ENCODE measurements around the gene ZDHHC22. TPM values are rescaled to one million over a fixed set of nuclear protein-coding genes. Genes with fewer than 3 reads are reported as not detected.

Gene ZDHHC22
- total and polyA plus RNA-seq, 2 of the 13 experiments (the other 11 are each of a cell fraction or from before 2014, with no cell fraction given): not detected

DNA sequence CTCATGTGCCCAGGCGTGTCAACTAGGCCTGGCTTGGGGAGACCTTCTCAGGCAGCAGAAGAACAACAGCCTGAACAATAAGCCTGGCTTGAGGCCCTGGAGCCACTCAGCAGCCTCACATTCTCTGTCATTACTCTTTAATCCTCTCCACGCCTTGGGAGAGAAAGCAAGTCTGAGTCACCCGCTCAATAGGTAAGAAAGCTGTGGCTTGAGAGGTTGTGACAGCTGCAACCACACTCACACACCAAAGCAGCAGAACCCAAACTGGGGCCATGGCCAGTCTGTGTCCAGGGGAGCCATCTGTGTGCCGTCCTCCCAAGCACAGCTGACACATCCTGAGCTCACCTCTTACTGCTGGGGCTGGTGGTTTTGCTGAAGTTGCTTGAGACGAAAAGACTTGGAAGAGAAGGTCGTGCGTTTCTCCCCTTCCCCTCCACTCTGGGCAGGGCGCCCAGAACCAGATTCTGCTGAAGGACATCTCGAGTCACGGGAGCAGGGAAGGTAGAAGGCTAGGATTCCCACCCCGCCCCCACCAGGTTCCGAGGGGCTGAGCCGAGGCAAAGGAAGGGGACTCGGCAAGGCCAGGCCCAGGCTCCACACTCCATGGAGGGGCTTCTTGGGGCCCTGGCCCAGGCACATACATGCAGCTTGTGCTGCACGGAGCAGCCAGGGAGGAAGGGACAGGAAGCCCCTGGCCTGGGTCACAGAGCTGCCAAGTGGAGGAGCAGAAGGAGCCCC lies 45.5 kb upstream of the ZDHHC22 start:
- ATAC-seq: peak; percentile 58
- 0 out of 2 replicates have a peak, but pooled peaks have one; percentile 33 for TF ChIP-seq FOXC1 (CRISPR knock-in tag; IDR thresholded peaks at IDR 0.05; ENCODE audit: borderline replicate concordance)
- TF ChIP-seq ATF4 (CRISPR knock-in tag; IDR thresholded peaks at IDR 0.05): no peak
- TF ChIP-seq, protein P1, sequence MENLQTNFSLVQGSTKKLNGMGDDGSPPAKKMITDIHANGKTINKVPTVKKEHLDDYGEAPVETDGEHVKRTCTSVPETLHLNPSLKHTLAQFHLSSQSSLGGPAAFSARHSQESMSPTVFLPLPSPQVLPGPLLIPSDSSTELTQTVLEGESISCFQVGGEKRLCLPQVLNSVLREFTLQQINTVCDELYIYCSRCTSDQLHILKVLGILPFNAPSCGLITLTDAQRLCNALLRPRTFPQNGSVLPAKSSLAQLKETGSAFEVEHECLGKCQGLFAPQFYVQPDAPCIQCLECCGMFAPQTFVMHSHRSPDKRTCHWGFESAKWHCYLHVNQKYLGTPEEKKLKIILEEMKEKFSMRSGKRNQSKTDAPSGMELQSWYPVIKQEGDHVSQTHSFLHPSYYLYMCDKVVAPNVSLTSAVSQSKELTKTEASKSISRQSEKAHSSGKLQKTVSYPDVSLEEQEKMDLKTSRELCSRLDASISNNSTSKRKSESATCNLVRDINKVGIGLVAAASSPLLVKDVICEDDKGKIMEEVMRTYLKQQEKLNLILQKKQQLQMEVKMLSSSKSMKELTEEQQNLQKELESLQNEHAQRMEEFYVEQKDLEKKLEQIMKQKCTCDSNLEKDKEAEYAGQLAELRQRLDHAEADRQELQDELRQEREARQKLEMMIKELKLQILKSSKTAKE (CRISPR knock-in tag; IDR thresholded peaks at IDR 0.05; ENCODE audit: borderline replicate concordance): no peak
- no peak for TF ChIP-seq ZZZ3 (CRISPR knock-in tag; IDR thresholded peaks at IDR 0.05; ENCODE audit: borderline replicate concordance)
- no peak for TF ChIP-seq TCF7L2 (IDR thresholded peaks at IDR 0.05; ENCODE audit: low read depth, low read length)
- no peak for TF ChIP-seq MEIS1 (CRISPR knock-in tag; IDR thresholded peaks at IDR 0.05; ENCODE audit: borderline replicate concordance)
- TF ChIP-seq CERS6 (CRISPR knock-in tag; IDR thresholded peaks at IDR 0.05): no peak
- no peak for TF ChIP-seq TCF12 (IDR thresholded peaks at IDR 0.05)
- no peak for TF ChIP-seq TCF12 (CRISPR knock-in tag; IDR thresholded peaks at IDR 0.05)
- TF ChIP-seq THAP9 (CRISPR knock-in tag; IDR thresholded peaks at IDR 0.05; ENCODE audit: borderline replicate concordance): 0 out of 2 replicates have a peak, but pooled peaks have one; percentile 31
- peak; percentile 32; the same call in 1 of the 2 replicates for TF ChIP-seq ZMYM4 (CRISPR knock-in tag; IDR thresholded peaks at IDR 0.05)
- TF ChIP-seq TFDP1 (CRISPR knock-in tag; IDR thresholded peaks at IDR 0.05; ENCODE audit: borderline replicate concordance): no peak
- no peak for TF ChIP-seq FOXK1 (CRISPR knock-in tag; IDR thresholded peaks at IDR 0.05; ENCODE audit: borderline replicate concordance, low read depth)
- TF ChIP-seq ZSCAN30 (CRISPR knock-in tag; IDR thresholded peaks at IDR 0.05): no peak
- no peak for TF ChIP-seq ZNF737 (CRISPR knock-in tag; IDR thresholded peaks at IDR 0.05; ENCODE audit: borderline replicate concordance)

More for the DNA sequence above, 45.5 kb upstream of the ZDHHC22 start:
- Histone ChIP-seq H3K9me3 (ENCODE audit: low read length) (no peaks in the 10 kb centered on the region), H3K9ac (ENCODE audit: insufficient read depth, low read depth, low read length) (peak overlapping the region; percentile 55; the same call in 1 of the 2 replicates), H3K27me3 (ENCODE audit: control insufficient read depth in 1 of 2, insufficient read depth in 2 of 2, low read length in 2 of 2) (peaks cover 3 to 14% of the 10 kb centered on the region in 2 experiments; a peak in 3 of 5 replicates), H3K36me3 (replicated peaks in 1 of 2; ENCODE audit: control insufficient read depth in 1 of 2, insufficient read depth in 2 of 2, low read length in 2 of 2) (no peaks in the 10 kb centered on the region), H3K4me2 (ENCODE audit: low read depth, low read length) (peak overlapping the region; percentile 87), H3K4me1 (ENCODE audit: insufficient read depth, low read length) (peaks cover 52% of the 10 kb centered on the region), H4K20me1 (ENCODE audit: insufficient read depth, low read length) (no peaks in the 10 kb centered on the region), H3K27ac (ENCODE audit: extremely low read length, insufficient read depth, low read length) (no peak overlapping the region), H2AFZ (ENCODE audit: low read length) (no peak overlapping the region), H3K4me3 (replicated peaks in 1 of 3; ENCODE audit: insufficient read depth in 1 of 3, low read depth in 2 of 3, low read length in 3 of 3) (peak overlapping the region; percentile 17 to 66 (median 39); a peak in 5 of 6 replicates), H3K79me2 (ENCODE audit: insufficient read depth, low read length) (no peaks in the 10 kb centered on the region)
- WGBS (ENCODE audit: low lambda C conversion rate): 12% methylated on average over 8 of the region's 15 CpGs
- intact Hi-C loops (cut with micrococcal nuclease; ENCODE audit: unreplicated experiment): no loop called here
- BruUV-seq (replicated peaks): no TSS peak
- ChIA-PET CTCF (ENCODE audit: low intra/inter-chr PET ratio, low total read pairs) (no interaction called here), POLR2A (no interaction called here)
- in situ Hi-C loops (cut with HindIII; ENCODE audit: extremely low pct_ligation_motif_present, low pct_unique_long_range_greater_than_20kb): no loop called here
- no peak for FAIRE-seq
- DNase-seq (ENCODE audit: low spot score): no peak

All from HepG2 (cell line).